Hepatocyte (in vitro differentiated cells): Measurements from ENCODE around the gene NHLRC1. TPM values are rescaled to one million over a fixed set of nuclear protein-coding genes. Genes with fewer than 3 reads are reported as not detected.

Experiments used
- DNase-seq: peaks from one replicate; pipeline ENCODE4 v3.0.0-alpha.2; 2016; ENCODE audit warnings: low spot score
- H2AFZ ChIP-seq: fragments of 200-600 bp; sonication (generic); 2 replicates; pipeline ENCODE4 v1.6.0; 2016; ENCODE audit warnings: antibody characterized with exemption, mild to moderate bottlenecking
- H3K27ac ChIP-seq: fragments of 200-600 bp; sonication (generic); 2 replicates; pipeline ENCODE4 v1.5.1; 2016; ENCODE audit warnings: mild to moderate bottlenecking
- H3K27me3 ChIP-seq: fragments of 200-600 bp; sonication (generic); 2 replicates; pipeline ENCODE4 v1.6.1; 2016
- H3K36me3 ChIP-seq: fragments of 200-600 bp; sonication (generic); replicated peaks from 2 replicates; pipeline ENCODE4 v1.5.1; 2016; ENCODE audit warnings: low read depth; ENCODE audit not compliant: insufficient read depth
- H3K4me1 ChIP-seq: fragments of 200-600 bp; sonication (generic); 2 replicates; pipeline ENCODE4 v1.5.1; 2016; ENCODE audit warnings: mild to moderate bottlenecking, moderate library complexity; ENCODE audit not compliant: insufficient read depth
- H3K4me2 ChIP-seq: fragments of 200-600 bp; sonication (generic); 2 replicates; pipeline ENCODE4 v1.6.0; 2016
- H3K4me3 ChIP-seq: fragments of 200-600 bp; sonication (generic); 2 replicates; pipeline ENCODE4 v1.5.1; 2016; ENCODE audit warnings: mild to moderate bottlenecking
- H3K79me2 ChIP-seq: fragments of 200-600 bp; sonication (generic); 2 replicates; pipeline ENCODE4 v1.6.0; 2017; ENCODE audit warnings: mild to moderate bottlenecking
- H3K9me2 ChIP-seq: fragments of 200-600 bp; sonication (generic); replicated peaks from 2 replicates; pipeline ENCODE4 v1.6.0; 2017; ENCODE audit warnings: mild to moderate bottlenecking; ENCODE audit not compliant: insufficient read depth
- H3K9me3 ChIP-seq: fragments of 200-600 bp; sonication (generic); 2 replicates; pipeline ENCODE4 v1.5.1; 2016; ENCODE audit warnings: low read depth, mild to moderate bottlenecking
- H4K20me1 ChIP-seq: fragments of 200-600 bp; sonication (generic); 2 replicates; pipeline ENCODE4 v1.6.0; 2016; ENCODE audit warnings: mild to moderate bottlenecking; ENCODE audit not compliant: insufficient read depth, poor library complexity, severe bottlenecking
- EZH2 ChIP-seq: fragments of 200-600 bp; sonication (generic); IDR thresholded peaks from 2 replicates; pipeline ENCODE4 v1.6.1; 2016; ENCODE audit warnings: antibody characterized with exemption, mild to moderate bottlenecking, borderline replicate concordance
- EZH2phosphoT487 ChIP-seq: fragments of 200-600 bp; sonication (generic); IDR thresholded peaks from one replicate; pipeline ENCODE4 v1.6.1; 2018; ENCODE audit warnings: antibody characterized with exemption, mild to moderate bottlenecking, low read depth, moderate library complexity; ENCODE audit not compliant: unreplicated experiment, severe bottlenecking
- WGBS: methylation state at CpG from one replicate; pipeline ENCODE4 v1.1.6; 2016; ENCODE audit warnings: low lambda C conversion rate; ENCODE audit errors: missing lambda C conversion rate; 5-methylcytosine and 5-hydroxymethylcytosine counted together
- polyA plus RNA-seq: library from polyadenylated mRNA; unstranded; fragments of >200 nt; fragmentation: Nextera tagmentation; extraction: Ambion mirVana; gene quantifications from 2 replicates; pipeline ENCODE4 v1.2.1, GENCODE V29; 2016
- total RNA-seq: library from RNA; depleted of rRNA; stranded (reverse); fragments of >200 nt; gene quantifications from 2 replicates; pipeline ENCODE4 v1.2.3, GENCODE V29; 2014
- TF ChIP-seq, protein P1 (sequence below): fragments of 200-600 bp; sonication (generic); IDR thresholded peaks from 2 replicates; pipeline ENCODE4 v1.5.1; 2016; ENCODE audit warnings: antibody characterized with exemption, mild to moderate bottlenecking; ENCODE audit not compliant: poor library complexity

The NHLRC1 gene
- total and polyA plus RNA-seq, 2 experiments from 2014 or later, result 1.5 to 1.6 TPM

DNA sequence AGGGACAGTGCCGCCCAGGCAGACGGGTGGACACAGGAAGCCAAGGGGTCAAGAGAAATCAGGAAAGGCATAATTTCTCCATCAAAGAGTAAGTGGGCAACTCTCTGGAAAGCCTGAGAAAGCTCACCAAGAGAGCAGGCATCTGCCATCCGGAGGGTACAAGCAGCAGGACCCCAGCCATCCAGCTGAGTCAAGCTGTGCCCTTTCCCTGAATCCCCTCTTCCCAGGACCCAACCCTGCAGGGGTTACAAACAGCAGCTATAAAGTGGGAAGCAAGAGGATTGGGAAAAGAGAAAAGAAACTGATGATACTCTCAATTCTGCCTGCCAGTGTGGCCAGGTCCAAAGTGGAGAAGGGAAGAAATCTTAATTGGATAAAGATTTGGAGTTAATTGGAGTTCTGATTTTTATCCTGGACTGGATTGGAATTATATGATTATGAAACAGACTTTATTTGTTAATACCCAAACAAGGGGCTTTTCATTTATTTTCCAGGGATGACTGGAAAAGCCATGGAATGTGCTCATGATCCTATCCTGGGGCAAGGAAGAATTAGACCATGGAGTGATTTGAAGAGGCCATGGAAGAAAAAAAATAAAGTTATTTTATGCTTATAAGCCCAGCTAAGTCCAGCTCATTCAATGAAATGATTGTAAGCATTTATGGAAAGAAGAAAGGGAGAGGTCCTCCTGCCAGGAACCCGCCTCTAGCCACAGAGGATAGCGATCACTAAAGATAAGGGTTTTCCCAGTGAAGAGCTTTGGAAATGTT lies 34.9 kb downstream of the NHLRC1 start:
- Histone ChIP-seq H3K79me2 (no peaks in the 10 kb centered on the region), H3K4me1 (no peaks in the 10 kb centered on the region), H3K27me3 (no peaks in the 10 kb centered on the region), H4K20me1 (no peaks in the 10 kb centered on the region), H3K9me3 (no peaks in the 10 kb centered on the region), H3K36me3 (no peaks in the 10 kb centered on the region), H2AFZ (no peak overlapping the region), H3K9me2 (no peaks in the 10 kb centered on the region), H3K4me2 (no peak overlapping the region), H3K27ac (no peak overlapping the region), H3K4me3 (no peak overlapping the region)
- DNase-seq, result no peak
- TF ChIP-seq EZH2phosphoT487, result no peak
- TF ChIP-seq EZH2, result no peak
- TF ChIP-seq, protein P1, sequence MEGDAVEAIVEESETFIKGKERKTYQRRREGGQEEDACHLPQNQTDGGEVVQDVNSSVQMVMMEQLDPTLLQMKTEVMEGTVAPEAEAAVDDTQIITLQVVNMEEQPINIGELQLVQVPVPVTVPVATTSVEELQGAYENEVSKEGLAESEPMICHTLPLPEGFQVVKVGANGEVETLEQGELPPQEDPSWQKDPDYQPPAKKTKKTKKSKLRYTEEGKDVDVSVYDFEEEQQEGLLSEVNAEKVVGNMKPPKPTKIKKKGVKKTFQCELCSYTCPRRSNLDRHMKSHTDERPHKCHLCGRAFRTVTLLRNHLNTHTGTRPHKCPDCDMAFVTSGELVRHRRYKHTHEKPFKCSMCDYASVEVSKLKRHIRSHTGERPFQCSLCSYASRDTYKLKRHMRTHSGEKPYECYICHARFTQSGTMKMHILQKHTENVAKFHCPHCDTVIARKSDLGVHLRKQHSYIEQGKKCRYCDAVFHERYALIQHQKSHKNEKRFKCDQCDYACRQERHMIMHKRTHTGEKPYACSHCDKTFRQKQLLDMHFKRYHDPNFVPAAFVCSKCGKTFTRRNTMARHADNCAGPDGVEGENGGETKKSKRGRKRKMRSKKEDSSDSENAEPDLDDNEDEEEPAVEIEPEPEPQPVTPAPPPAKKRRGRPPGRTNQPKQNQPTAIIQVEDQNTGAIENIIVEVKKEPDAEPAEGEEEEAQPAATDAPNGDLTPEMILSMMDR, result no peak
- WGBS, result 84% methylated on average over 5 of the region's 5 CpGs

DNA sequence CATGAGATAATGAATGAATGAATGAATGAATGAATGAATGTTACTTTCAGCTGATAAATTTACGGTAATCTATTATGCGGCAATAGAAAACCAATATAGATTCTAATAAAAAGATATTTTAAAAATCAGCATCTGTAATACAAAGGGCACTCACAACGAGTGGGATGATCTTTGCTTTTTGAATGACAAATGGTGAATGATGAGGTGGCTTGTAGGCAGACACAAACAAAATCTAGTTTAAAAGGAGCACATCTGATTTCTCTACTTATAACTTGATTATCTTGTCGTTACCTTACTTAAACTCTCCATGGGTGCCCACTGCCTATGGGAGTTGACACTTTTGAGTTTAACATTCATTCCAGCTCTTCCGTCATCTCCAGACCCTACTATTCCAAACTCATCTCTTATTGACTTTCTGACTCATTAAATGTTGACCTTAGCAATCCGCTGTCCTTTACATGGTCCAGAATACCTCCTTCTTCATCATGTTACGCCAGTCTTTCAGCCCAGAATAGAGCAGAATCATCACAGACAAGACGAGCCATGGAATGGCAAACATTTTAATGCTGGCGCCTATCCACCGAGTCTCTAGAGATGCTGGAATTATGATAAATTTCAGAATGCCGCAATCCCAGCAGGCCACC lies 41.3 kb downstream of the NHLRC1 start:
- DNase-seq, result no peak
- Histone ChIP-seq H4K20me1 (no peaks in the 10 kb centered on the region), H3K9me3 (no peaks in the 10 kb centered on the region), H3K27me3 (no peaks in the 10 kb centered on the region), H3K9me2 (no peaks in the 10 kb centered on the region), H3K36me3 (no peaks in the 10 kb centered on the region), H3K4me1 (no peaks in the 10 kb centered on the region), H3K27ac (no peak overlapping the region), H3K4me3 (no peak overlapping the region), H3K4me2 (no peak overlapping the region), H2AFZ (no peak overlapping the region), H3K79me2 (no peaks in the 10 kb centered on the region)
- TF ChIP-seq, protein P1, result no peak
- TF ChIP-seq EZH2 (no peak), EZH2phosphoT487 (no peak)
- 83% methylated on average over 11 of the region's 11 CpGs for WGBS

DNA sequence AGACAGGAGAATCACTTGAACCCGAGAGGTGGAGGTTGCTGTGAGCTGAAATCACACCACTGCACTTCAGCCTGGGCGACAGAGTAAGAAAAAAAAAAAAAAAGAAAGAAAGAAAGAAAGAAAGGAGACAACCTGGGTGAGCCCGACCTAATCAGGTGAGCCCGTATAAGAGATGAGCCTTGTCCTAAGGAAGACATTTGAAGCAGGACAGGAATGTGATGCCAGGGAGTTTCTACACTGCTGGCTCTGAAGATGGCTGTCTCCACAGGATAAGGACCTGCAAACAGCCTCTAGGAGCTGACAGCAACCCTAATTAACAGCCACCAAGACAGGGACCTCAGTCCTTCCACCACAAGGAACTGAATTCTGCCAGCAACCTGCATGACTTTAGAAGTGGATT lies 41.9 kb downstream of the NHLRC1 start:
- Histone ChIP-seq H3K4me1 (no peaks in the 10 kb centered on the region), H3K9me2 (no peaks in the 10 kb centered on the region), H3K36me3 (no peaks in the 10 kb centered on the region), H3K27ac (no peak overlapping the region), H3K27me3 (no peaks in the 10 kb centered on the region), H3K9me3 (no peaks in the 10 kb centered on the region), H4K20me1 (no peaks in the 10 kb centered on the region), H2AFZ (no peak overlapping the region), H3K79me2 (no peaks in the 10 kb centered on the region), H3K4me3 (no peak overlapping the region), H3K4me2 (no peak overlapping the region)
- DNase-seq, result no peak
- TF ChIP-seq, protein P1, result no peak
- TF ChIP-seq EZH2 (no peak), EZH2phosphoT487 (no peak)
- WGBS, result 100% methylated on average over 4 of the region's 4 CpGs
